ENCODE measurements around the gene DKK2. TPM values are rescaled to one million over a fixed set of nuclear protein-coding genes. Genes with fewer than 3 reads are reported as not detected.

Gene DKK2
- total and polyA plus RNA-seq, 9 of the 15 experiments (the other 6 are each of a cell fraction or from before 2014, with no cell fraction given) = not detected

DNA sequence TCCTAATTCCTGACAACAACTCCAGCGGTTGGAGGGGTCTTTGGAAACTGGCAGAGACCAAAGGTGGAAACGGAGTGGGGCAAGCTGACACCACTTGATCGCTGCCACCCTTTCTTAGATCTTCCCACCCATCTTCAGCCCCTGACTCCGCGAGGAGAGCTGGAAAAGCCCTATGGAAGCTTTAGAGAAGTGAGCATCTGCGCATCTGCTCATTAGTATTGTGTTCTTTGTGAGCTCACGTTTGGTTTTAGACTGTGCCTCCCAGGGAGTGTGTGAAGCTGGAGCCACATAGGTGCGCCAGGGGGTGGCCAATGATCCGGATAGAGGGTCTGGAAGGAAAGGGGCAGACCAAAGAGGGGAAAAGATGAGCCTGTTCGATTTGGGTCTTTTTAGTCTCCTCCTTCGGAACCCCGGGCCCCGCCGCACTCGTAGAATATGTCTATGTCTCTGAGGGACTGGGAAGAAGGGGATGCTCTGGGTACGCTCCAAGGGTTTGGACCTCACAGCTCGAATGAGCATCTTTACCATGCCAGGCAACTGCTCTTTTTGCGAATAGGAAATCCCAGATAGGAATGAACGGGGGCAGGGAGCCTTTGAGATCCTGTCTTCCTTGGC is 578 bp upstream of the DKK2 start (continued):
- TF ChIP-seq, protein P1, sequence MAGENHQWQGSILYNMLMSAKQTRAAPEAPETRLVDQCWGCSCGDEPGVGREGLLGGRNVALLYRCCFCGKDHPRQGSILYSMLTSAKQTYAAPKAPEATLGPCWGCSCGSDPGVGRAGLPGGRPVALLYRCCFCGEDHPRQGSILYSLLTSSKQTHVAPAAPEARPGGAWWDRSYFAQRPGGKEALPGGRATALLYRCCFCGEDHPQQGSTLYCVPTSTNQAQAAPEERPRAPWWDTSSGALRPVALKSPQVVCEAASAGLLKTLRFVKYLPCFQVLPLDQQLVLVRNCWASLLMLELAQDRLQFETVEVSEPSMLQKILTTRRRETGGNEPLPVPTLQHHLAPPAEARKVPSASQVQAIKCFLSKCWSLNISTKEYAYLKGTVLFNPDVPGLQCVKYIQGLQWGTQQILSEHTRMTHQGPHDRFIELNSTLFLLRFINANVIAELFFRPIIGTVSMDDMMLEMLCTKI (IDR thresholded peaks at IDR 0.05; ENCODE audit: partially characterized antibody) = no peak
- TF ChIP-seq, protein P2, sequence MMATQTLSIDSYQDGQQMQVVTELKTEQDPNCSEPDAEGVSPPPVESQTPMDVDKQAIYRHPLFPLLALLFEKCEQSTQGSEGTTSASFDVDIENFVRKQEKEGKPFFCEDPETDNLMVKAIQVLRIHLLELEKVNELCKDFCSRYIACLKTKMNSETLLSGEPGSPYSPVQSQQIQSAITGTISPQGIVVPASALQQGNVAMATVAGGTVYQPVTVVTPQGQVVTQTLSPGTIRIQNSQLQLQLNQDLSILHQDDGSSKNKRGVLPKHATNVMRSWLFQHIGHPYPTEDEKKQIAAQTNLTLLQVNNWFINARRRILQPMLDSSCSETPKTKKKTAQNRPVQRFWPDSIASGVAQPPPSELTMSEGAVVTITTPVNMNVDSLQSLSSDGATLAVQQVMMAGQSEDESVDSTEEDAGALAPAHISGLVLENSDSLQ (IDR thresholded peaks at IDR 0.05) = no peak
- TF ChIP-seq, protein P3, sequence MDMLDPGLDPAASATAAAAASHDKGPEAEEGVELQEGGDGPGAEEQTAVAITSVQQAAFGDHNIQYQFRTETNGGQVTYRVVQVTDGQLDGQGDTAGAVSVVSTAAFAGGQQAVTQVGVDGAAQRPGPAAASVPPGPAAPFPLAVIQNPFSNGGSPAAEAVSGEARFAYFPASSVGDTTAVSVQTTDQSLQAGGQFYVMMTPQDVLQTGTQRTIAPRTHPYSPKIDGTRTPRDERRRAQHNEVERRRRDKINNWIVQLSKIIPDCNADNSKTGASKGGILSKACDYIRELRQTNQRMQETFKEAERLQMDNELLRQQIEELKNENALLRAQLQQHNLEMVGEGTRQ (CRISPR knock-in tag; IDR thresholded peaks at IDR 0.05) = no peak
- no peak for TF ChIP-seq MTA1 (IDR thresholded peaks at IDR 0.05; ENCODE audit: borderline replicate concordance)
- no peak for TF ChIP-seq BCOR (IDR thresholded peaks at IDR 0.05)
- TF ChIP-seq ZBTB17 (CRISPR knock-in tag; IDR thresholded peaks at IDR 0.05) = no peak
- TF ChIP-seq EHMT2 (IDR thresholded peaks at IDR 0.05) = no peak
